Fibroblast of villous mesenchyme (primary cell): ENCODE measurements around the gene COX19. TPM values are rescaled to one million over a fixed set of nuclear protein-coding genes. Genes with fewer than 3 reads are reported as not detected.
A peak's percentile ranks its signal among the peaks of the same experiment; 100 is the strongest.
"Not testable (repeated sequence)": the region's sequence is repeated elsewhere in the genome, so short reads cannot be mapped to it uniquely, and the experiment has no call there.

Source experiments
- DNase-seq: peaks from one replicate; pipeline ENCODE4 v3.0.0-alpha.2; 2010; ENCODE audit warnings: low read depth
- H3K4me3 ChIP-seq: 2 replicates; pipeline ENCODE4 v1.5.1; 2011; ENCODE audit warnings: low read depth, mild to moderate bottlenecking, low read length
- CTCF ChIP-seq: IDR thresholded peaks from 2 replicates; pipeline ENCODE4 v1.5.1; 2012; ENCODE audit warnings: low read depth, mild to moderate bottlenecking, low read length; ENCODE audit not compliant: insufficient read depth
- total RNA-seq: library from RNA; depleted of rRNA; stranded (reverse); fragments of >200 nt; gene quantifications from 2 replicates; pipeline ENCODE4 v1.2.3, GENCODE V29; 2012

The COX19 gene
- total RNA-seq, 1 donor = 8.2 TPM

DNA sequence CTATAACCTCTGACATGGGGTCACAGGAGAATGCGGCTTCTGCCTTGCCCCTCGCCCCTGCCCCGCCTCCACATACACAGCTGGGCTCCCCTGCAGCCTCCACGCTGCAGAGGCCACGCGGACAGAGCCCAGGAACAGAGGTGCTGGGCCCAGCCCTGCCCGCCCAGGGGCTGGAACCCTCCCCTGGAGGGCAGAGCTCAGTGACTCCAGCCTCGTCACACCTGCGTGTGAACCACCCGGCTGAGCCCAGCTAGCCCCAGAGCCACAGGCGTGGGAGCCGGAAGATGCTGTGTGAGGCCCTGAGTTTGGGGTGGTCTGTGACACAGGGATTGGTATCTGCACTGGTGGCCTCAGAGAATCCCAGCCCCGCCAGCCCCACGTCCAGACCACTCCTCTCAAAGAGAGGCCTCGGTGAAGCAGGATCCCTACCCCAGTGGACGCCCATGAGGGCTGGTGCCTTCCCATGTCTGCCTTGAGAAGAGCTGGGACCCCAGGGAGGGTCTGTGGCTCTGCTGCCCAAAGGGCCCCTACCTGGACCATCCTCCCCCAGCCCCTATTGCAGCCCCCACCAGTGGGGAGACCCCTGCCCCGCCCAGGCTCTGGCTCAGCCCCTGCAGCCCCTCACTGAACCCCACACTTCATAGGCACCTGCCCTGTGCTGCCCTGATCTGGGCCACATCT lies 12.8 kb downstream of the COX19 start:
- no peak for DNase-seq
- TF ChIP-seq CTCF = no peak
- H3K4me3 ChIP-seq = no peak overlapping the region

DNA sequence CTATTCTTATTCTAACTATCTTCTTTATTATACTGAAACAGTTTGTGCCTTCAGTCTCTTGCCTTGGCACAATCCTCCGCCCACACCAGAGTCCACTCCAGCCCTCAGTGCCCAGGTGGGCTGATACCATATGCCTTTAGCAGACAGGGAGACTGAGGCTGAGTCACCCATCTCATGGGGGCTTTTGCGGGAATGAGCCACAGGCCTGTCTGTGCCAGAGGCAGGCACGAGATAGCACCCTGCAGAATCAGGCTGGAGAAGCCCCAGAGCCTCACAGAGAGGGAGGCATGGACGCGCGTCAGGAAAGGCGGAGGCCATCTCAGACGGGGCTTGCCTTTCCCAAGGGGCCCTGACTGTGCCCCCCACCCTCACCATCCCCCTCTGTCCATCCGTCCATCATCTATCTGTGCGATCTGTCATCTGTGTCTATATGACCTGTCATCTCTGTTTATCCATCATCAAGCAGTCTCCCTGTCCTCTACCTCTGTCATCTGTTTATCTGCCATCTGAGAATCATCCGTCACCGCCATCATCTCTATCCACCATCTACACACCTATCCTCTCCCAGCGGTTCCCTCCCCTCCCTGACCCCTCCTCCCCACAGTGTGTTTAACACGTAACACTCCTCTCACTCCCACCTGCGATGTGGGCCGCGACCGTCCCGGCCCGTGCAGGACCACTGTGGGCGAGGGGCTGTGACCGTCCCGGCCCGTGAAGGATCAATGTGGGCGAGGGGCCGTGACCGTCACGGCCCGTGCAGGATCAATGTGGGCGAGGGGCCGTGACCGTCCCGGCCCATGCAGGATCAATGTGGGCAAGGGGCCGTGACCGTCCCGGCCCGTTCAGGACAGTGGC lies 13.6 kb downstream of the COX19 start:
- no peak for DNase-seq
- H3K4me3 ChIP-seq = no peak overlapping the region
- no peak for TF ChIP-seq CTCF

DNA sequence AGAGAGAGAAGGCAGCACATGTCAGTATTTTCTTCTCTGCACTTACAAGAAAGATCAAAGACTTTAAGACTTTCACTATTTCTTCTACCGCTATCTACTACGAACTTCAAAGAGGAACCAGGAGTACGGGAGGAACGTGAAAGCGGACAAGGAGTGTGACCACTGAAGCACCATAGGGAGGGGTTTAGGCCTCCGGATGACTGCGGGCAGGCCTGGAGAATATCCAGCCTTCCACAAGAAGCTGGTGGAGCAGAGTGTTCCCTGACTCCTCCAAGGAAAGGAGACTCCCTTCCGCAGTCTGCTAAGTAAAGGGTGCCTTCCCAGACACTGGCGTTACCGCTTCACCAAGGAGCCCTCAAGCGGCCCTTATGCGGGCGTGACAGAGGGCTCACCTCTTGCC lies 14.4 kb downstream of the COX19 start:
- H3K4me3 ChIP-seq = not testable (repeated sequence)
- DNase-seq = peak; percentile 51

DNA sequence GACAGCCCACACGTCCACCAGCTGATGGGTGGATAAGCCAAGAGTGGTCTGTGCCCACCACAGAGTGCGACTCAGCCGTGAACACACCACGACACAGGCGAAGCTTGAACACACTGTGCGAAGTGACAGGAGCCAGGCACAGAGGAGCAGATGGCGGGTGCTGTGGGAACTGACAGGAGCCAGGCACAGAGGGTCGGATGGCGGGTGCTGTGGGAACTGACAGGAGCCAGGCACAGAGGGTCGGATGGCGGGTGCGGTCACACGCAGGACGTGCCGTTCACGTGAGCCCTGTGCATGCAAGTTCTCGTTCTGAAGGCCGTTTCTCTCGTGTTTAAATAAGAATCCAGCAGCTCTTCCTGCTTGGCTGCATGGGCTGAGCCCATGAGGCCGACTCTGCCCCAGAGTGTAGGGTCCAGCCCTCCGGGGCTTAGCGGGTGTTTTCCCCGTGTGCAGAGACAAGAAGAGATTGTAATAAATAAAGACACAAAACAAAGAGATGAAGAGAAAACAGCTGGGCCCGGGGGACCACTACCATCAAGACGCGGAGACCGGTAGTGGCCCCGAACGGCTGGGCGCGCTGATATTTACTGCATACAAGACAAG lies 15.0 kb downstream of the COX19 start:
- TF ChIP-seq CTCF = no peak
- DNase-seq = no peak
- H3K4me3 ChIP-seq = no peak overlapping the region

DNA sequence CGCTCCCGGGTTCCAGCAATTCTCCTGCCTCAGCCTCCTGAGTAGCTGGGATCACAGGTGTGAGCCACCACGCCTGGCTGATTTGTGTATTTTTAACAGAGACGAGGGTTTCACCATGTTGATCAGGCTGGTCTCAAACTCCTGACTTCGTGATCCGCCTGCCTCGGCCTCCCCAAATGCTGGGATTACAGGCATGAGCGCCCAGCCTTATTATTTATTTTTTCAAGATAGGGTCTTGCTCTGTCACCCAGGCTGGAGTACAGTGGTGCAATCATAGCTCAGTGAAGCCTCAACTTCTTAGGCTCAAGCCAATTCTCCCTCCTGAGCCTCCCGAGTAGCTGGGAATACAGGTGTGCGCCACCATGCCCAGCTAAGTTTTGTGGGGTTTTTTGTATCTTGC lies 15.6 kb downstream of the COX19 start:
- DNase-seq, H3K4me3 ChIP-seq: not testable (repeated sequence)

DNA sequence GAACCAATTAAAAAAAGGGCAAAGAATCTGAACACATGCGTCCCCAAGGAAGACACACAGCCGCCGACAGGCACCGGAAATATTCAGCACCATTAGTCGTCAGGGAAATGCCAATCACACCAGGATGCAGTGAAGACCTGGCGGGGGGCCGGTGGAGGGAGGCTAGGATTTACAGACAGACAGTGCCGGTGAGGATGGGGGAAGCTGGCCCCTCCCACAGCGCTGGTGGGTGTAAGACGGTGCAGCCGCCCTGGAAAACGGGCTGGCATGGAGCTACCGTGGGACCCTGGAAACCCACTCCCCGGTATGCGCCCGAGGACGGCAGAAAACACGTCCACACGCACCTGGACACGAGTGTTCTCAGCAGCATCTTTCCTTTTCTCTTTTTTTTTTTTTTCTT lies 16.1 kb downstream of the COX19 start:
- H3K4me3 ChIP-seq = no peak overlapping the region
- DNase-seq = no peak
- no peak for TF ChIP-seq CTCF

- TF ChIP-seq CTCF = no peak
- no peak for DNase-seq
- no peak overlapping the region for H3K4me3 ChIP-seq
These were observed 16.8 kb downstream of the COX19 start for GRCh38 chr7:958221-959200.
